Measurements from ENCODE around the gene CSTF3.

The CSTF3 gene

GRCh38 chr11:33185756-33186155 is 24.5 kb upstream of the CSTF3 start:
- no peaks in the 10 kb centered on the region for H3K79me2 ChIP-seq
- H3K9ac ChIP-seq = no peak overlapping the region
- H3K27ac ChIP-seq = no peak overlapping the region
- H3K9me3 ChIP-seq (ENCODE audit: control insufficient read depth, low read length) = no peaks in the 10 kb centered on the region
- H3K36me3 ChIP-seq (ENCODE audit: control insufficient read depth, insufficient read depth, low read length) = no peaks in the 10 kb centered on the region
- no peaks in the 10 kb centered on the region for H3K27me3 ChIP-seq (ENCODE audit: control insufficient read depth, insufficient read depth, low read length)
- no peaks in the 10 kb centered on the region for H3K4me1 ChIP-seq
- no peak overlapping the region for H3K4me3 ChIP-seq (ENCODE audit: low read depth, low read length)
- no peak overlapping the region for H2AFZ ChIP-seq
- no peak for TF ChIP-seq CTCF (IDR thresholded peaks at IDR 0.05)
- H3K4me2 ChIP-seq (ENCODE audit: low read length) = no peak overlapping the region

GRCh38 chr11:33182246-33182878 is 21.1 kb upstream of the CSTF3 start:
- TF ChIP-seq CTCF (IDR thresholded peaks at IDR 0.05) = no peak
- no peaks in the 10 kb centered on the region for H3K27me3 ChIP-seq (ENCODE audit: control insufficient read depth, insufficient read depth, low read length)
- no peak overlapping the region for H2AFZ ChIP-seq
- no peaks in the 10 kb centered on the region for H3K36me3 ChIP-seq (ENCODE audit: control insufficient read depth, insufficient read depth, low read length)
- H3K9ac ChIP-seq = no peak overlapping the region
- H3K79me2 ChIP-seq = no peaks in the 10 kb centered on the region
- H3K4me3 ChIP-seq (ENCODE audit: low read depth, low read length) = no peak overlapping the region
- H3K4me1 ChIP-seq = no peaks in the 10 kb centered on the region
- no peak overlapping the region for H3K27ac ChIP-seq
- no peak overlapping the region for H3K4me2 ChIP-seq (ENCODE audit: low read length)
- H3K9me3 ChIP-seq (ENCODE audit: control insufficient read depth, low read length) = no peaks in the 10 kb centered on the region

GRCh38 chr11:33179348-33179803 is 18.1 kb upstream of the CSTF3 start:
- Histone ChIP-seq H3K4me2 (ENCODE audit: low read length) (no peak overlapping the region), H3K4me3 (ENCODE audit: low read depth, low read length) (no peak overlapping the region), H3K36me3 (ENCODE audit: control insufficient read depth, insufficient read depth, low read length) (no peaks in the 10 kb centered on the region), H3K27me3 (ENCODE audit: control insufficient read depth, insufficient read depth, low read length) (no peaks in the 10 kb centered on the region), H3K4me1 (no peaks in the 10 kb centered on the region), H2AFZ (no peak overlapping the region), H3K9me3 (ENCODE audit: control insufficient read depth, low read length) (no peaks in the 10 kb centered on the region), H3K9ac (no peak overlapping the region), H3K27ac (no peak overlapping the region), H3K79me2 (no peaks in the 10 kb centered on the region)
- TF ChIP-seq CTCF (IDR thresholded peaks at IDR 0.05) = no peak

GRCh38 chr11:33178443-33179180 is 17.3 kb upstream of the CSTF3 start:
- Histone ChIP-seq H3K9me3 (ENCODE audit: control insufficient read depth, low read length) (no peaks in the 10 kb centered on the region), H3K4me3 (ENCODE audit: low read depth, low read length) (no peak overlapping the region), H3K27me3 (ENCODE audit: control insufficient read depth, insufficient read depth, low read length) (no peaks in the 10 kb centered on the region), H3K9ac (no peak overlapping the region), H3K4me1 (no peaks in the 10 kb centered on the region), H3K27ac (no peak overlapping the region), H2AFZ (no peak overlapping the region), H3K4me2 (ENCODE audit: low read length) (no peak overlapping the region), H3K36me3 (ENCODE audit: control insufficient read depth, insufficient read depth, low read length) (no peaks in the 10 kb centered on the region), H3K79me2 (no peaks in the 10 kb centered on the region)
- TF ChIP-seq CTCF (IDR thresholded peaks at IDR 0.05) = no peak

All from parathyroid adenoma (tissue), 2 donors.